Measurements from ENCODE around the gene PTPRJ. TPM values are rescaled to one million over a fixed set of nuclear protein-coding genes. Genes with fewer than 3 reads are reported as not detected.

PTPRJ gene
- total and polyA plus RNA-seq, 2 of the 4 experiments (the other 2 are of a cell fraction), result 5.6 to 14.9 TPM

- Histone ChIP-seq H3K27ac (ENCODE audit: insufficient read depth, low read length) (no peak overlapping the region), H3K4ac (ENCODE audit: low read depth, low read length) (no peak overlapping the region), H4K8ac (ENCODE audit: low read depth in 2 of 2, low read length in 2 of 2) (no peak overlapping the region), H4K20me1 (ENCODE audit: insufficient read depth, low read length) (no peaks in the 10 kb centered on the region), H3K14ac (replicated peaks; ENCODE audit: low read depth, low read length) (no peak overlapping the region), H3K9me3 (ENCODE audit: control insufficient read depth, insufficient read depth, low read length) (no peaks in the 10 kb centered on the region), H4K91ac (ENCODE audit: insufficient read depth, low read depth, low read length) (no peak overlapping the region), H3K9me1 (ENCODE audit: insufficient read depth, low read length) (peaks cover 14% of the 10 kb centered on the region; the same call in 1 of the 2 replicates), H3K4me3 (ENCODE audit: insufficient read depth, low read depth, low read length) (no peak overlapping the region), H2BK5ac (ENCODE audit: low read depth, low read length, poor library complexity, severe bottlenecking) (no peak overlapping the region), H2BK20ac (ENCODE audit: low read depth, low read length) (no peak overlapping the region), H3K56ac (ENCODE audit: extremely low read depth, insufficient read depth, low read length) (no peak overlapping the region), H2BK120ac (ENCODE audit: low read depth, low read length) (no peak overlapping the region), H3K27me3 (ENCODE audit: control insufficient read depth, insufficient read depth, low read length) (no peaks in the 10 kb centered on the region), H3K4me2 (ENCODE audit: low read depth, low read length) (no peak overlapping the region), H3K9ac (ENCODE audit: low read depth, low read length) (no peak overlapping the region), H3K23ac (ENCODE audit: low read depth, low read length) (no peak overlapping the region), H2AK5ac (ENCODE audit: low read depth, low read length) (no peak overlapping the region), H3K4me1 (ENCODE audit: control insufficient read depth, insufficient read depth, low read length) (peaks cover 10% of the 10 kb centered on the region), H4K5ac (ENCODE audit: low read depth, low read length) (no peak overlapping the region), H2AFZ (replicated peaks; ENCODE audit: low read length, poor library complexity) (no peak overlapping the region), H2AK9ac (replicated peaks; ENCODE audit: low read depth, low read length, poor library complexity) (no peak overlapping the region), H3K18ac (ENCODE audit: low read depth, low read length) (no peak overlapping the region), H2BK15ac (ENCODE audit: low read depth, low read length) (no peak overlapping the region), H3K36me3 (ENCODE audit: control insufficient read depth, insufficient read depth, low read length) (peaks cover 26% of the 10 kb centered on the region), H3K79me1 (ENCODE audit: low read depth in 1 of 2, low read length in 2 of 2) (peaks cover 5 to 9% of the 10 kb centered on the region in 2 experiments; a peak in 2 of 4 replicates)
- ChIA-PET CTCF (no interaction called here), POLR2A (ENCODE audit: unreplicated experiment) (no interaction called here)
- TF ChIP-seq SMC3 (IDR thresholded peaks at IDR 0.05; ENCODE audit: low read depth, low read length), result no peak
- TF ChIP-seq RCOR1 (IDR thresholded peaks at IDR 0.05; ENCODE audit: insufficient replicate concordance, low read length), result no peak
- DNase-seq (no peak), ATAC-seq (ENCODE audit: low read depth) (no peak)
- BruUV-seq (replicated peaks), result no TSS peak
- dilution Hi-C loops (cut with HindIII; ENCODE audit: low sequenced_read_pairs, unreplicated experiment) (no loop called here), intact Hi-C loops (cut with micrococcal nuclease) (no loop called here), in situ Hi-C loops (cut with MboI; ENCODE audit: low sequenced_read_pairs) (no loop called here)
These were observed 157.9 kb downstream of the PTPRJ start for GRCh38 chr11:48138222-48138621.
